Measurements from ENCODE around the gene HDAC4. TPM values are rescaled to one million over a fixed set of nuclear protein-coding genes. Genes with fewer than 3 reads are reported as not detected.

HDAC4 gene
- polyA plus RNA-seq, 1 donor = 20.2 TPM

DNA sequence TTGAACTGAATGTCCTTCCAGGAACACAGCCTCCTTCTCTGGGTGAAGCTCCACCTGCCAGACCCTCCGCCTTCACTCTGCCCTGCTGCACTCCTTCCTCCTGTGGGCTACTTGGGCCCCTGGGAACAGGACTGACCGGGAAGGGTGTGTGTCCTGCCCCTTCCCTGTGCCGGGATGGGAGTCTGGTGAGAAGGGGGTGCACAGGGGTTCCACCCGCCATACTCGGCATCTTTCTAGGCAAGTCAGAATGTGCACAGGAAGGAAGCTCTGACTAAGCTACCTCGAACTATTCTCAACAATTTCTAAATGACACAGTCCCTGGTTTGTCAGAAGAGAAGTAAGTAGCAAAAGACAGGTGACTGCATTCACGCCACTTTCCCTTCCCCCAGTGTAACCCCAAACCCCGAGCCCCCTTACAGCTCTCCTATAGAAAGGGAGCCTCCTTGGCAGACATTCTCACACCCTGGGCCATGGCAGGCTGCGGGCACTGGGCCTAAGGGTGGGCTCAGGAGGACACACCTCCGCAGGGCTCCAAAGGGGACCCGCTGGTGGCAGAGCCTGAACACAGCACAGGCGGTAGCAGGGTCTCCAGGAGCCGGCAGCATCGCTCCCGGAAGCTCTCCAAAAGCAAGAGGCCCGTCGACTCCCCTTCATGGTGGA, 184.1 kb downstream of the HDAC4 start:
- DNase-seq = no peak

DNA sequence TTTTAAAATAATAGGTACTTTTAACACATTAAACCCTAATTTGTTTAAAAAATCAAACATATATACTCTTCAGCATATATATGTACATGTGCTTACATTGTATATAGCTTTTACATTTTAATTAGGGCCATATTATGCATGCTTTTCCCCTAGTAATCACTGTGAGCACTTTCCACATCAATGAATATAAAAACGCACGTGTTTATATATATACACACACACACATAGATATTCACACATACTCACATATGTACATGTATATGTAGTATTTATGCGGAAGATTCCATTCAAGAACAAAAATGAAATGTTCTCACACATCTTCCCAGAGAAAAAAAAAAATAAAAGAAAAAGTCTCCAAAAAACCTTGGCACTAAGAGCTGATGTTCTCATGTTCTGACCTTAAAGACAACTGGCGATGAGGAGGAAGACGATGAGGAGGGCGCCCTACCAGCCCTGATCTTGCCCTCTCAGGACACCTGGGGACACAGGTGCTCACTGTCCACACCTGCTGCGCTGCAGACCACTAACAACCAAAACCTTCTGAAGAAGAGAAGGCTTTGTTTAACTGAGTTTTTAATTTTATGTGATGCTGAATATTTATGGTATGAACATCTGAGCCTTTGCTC, 184.7 kb downstream of the HDAC4 start:
- no peak for DNase-seq

DNA sequence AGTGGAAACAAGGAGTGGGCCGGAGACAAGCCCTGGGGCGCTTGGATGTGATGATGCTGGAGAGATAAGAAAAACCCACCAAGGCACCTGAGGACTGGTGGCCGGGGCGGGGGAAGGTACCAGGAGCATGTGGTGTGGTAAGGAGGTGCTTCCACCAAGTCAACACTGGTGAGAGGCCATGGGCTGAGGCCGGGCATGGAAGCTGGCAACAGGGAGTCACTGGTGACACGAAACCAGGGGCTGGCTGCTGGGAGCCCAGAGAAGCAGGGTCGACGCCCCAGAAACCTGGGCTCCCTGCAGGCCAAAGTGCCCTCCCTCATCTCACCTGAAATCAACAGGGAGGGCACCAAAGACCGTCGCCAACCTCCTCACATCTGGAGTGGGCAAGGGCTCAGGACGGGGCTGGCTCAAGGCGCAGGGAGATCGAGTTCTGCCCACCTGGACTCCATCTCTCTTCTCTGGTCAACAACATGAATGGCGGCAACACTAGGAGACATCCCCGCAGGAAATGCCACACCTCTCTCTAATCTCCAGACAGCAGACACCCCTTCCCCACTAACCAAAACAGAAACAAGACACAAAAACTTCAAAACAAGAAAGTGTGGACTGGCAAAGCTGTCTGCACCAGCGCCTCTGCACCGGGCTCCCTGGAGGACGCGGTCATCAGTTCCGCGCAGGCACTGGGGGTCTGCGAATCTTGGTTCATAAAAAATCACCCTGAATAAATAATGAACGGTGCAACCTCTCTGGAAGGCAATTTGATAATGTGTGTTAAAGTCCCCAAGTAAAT, 185.5 kb downstream of the HDAC4 start:
- DNase-seq = no peak

DNA sequence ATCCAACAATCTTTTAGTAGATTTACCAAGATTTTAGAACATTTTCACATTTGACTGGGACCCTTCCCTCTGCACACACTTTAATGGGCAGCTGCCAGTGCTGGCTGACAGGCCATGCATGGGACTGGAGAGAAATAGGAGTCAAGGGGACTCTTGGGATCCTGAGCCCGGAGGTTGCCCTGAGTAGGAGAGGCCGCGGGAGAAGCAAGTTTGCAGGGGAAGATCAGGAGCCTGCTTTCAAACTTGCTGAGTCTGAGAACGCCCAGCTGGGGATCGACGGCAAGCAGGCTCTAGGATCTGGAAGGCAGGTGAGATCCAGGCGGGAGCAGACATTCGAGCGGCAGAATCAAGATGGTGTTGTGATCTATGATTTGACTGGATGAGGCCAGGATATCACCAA, 186.1 kb downstream of the HDAC4 start:
- DNase-seq = no peak

DNA sequence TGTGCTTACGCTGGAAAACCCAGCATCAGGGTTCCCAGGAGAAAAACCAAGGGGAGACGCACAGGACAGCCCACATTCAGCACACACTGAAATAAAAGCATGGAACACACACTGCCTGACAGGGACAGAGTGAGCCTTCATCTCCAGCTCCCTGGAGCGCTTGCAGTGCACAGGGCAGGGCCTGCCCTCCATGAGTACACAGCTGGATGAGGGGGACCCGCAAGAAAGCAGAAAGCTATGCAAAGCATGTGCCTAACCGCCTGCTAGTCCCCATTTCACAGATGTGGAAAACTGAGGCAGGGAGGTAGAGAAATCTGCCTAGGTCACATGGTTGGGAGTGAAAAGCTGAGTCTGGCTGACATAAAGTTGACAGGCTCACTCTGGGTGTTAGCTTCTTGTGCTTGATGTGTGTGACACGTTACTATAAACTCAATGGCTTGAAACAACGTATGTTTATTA, 187.1 kb downstream of the HDAC4 start:
- DNase-seq = no peak

DNA sequence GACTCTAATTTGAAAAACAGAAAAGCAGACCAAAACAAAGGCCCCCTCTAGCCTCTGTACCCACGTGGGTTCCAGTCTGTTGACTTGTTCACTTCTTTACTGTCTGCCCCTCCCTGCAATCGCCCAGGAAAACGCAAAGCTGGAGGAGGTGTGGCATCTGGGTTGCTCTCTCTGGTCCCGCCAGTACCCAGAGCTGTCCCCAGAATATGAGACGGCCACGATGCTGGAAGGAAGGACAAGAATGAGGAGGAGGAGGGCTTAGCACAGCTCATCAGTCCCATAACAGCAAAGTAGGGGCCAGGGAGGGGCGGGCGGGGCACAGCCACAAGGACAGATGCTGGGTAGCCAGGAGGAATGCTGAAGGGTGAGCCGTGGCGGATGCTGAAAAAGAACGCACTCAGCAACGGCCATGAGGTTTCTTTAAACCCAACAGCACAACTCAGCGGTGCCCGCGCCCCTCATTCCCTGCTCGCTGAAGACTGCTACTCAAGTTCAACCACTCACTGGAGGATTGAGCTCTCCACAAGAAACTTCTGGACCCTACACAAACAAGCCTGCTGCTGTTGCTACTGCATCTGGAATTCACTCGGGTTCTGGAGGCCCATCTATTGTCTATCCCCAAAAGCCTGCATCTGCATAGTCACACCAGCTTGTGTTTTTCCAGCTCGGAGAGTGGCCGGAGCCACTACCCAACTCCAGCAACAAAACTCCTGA, 187.7 kb downstream of the HDAC4 start:
- no peak for DNase-seq

DNA sequence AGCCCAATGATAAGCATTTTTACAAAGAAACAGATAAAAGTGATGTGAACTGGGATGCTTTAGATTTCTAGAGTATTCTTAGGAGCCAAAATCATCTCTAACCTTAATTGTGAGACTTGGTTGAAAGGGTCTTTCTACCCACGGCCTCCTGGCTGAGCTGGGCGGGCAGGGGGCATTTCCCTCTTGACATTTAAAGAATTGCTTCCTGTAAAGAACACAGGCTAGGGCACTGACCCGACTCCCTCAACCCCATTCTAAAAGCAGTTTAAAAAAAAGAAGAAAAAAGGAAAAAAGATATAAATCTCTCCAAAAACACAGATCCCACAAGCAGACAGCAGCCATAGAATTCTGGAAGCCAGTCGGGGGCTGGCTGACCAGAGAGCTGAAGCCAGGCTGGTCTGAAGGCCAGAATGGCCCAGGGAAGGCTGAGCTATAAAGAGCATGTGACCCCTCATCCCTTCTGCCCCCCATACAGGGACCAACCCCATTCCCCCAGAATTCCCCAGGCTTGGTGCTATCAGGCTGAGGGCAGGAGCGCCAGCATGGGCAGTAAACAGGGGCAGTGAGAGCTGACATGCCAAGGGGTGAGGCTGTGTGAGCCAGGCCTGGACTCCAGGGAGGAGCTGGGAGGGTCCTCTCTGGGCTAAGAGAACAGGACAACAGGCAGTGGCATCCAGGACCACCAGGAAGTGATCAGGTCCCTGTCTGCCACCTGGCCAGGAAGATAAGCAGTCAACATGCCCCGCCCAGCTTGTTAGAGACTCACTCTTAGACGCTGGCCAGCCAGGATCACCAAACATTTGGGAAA, 188.5 kb downstream of the HDAC4 start:
- no peak for DNase-seq

DNA sequence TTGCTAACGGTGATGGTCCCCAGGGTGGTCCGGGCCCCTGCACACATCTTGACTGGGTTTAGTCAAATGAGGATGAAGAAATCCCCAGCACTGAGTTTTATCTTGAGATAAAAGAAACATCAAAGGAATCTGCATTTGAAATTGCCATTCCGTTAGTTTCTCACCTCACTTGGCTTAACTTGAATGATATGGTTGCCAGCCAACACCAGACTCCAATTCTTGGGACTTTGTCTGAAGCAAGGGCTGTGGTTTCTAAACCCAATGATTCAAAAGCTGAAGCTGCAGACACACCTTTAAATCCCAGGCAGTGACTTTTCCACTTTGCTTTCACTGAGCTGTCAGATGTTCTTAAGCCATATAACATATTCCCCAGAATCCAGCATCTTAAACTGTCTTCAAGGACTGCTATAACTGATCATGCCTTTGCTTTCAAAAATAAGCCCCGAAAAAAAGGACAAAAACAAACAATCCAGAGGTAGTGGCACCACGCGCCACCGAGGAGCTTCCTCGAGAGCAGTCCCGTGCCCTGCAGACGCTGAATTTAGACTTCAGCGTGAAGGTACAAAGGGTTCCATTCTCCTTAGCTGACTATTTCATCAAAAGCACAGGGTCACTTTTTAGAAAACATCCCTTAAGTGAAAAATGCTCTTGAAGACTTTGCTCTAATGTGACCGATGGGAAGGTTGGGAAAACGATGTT, 189.3 kb downstream of the HDAC4 start:
- no peak for DNase-seq

DNA sequence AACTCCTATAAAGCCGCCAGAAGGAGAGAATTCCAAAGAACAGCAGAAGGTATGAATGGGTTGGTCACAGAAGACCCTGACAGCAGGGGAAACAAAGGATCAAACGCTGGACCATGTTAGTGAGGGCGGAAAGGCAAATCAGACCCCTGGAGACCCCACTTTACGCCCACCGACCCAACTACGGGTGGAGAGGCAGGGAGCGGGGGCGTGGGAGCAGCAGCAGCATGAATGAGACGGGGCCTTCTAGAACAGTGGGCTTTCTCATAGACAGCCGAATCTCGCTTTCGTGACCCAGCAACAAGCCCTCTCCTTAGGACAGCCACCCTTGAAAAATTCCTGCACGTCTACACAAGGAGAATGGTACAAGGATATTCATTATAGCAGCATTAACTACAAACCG, 191.0 kb downstream of the HDAC4 start:
- no peak for DNase-seq

DNA sequence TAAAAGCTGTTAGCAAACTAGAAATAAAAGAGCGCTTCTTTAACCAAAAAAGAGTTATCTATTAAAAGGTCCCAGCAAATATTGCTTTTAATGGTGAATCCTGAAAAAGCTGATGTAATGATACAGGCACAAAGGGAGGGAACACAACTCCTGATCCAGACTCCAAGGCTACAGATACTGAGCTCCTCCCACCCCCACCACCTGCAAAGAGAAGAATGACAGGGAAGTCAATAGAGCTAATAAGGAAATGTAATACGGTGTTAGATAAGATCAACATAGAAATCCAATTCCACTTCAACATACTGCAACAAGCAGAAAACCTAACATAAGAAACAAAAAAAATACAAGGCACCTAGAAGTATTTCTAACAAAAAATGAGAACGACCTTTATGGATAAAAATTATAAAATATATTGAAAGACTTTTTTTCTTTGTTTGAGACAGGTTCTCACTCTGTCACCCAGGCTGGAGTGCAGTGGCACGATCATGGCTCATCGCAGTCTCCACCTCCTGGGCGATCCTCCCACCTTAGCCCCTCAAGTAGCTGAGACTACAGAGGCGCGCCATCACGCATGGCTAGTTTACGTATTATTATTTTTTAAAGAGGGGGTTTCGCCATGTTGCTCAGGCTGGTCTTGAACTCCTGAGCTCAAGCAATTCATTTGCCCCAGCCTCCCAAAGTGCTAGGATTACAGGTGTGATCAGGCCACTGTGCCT, 192.2 kb downstream of the HDAC4 start:
- DNase-seq = no peak

DNA sequence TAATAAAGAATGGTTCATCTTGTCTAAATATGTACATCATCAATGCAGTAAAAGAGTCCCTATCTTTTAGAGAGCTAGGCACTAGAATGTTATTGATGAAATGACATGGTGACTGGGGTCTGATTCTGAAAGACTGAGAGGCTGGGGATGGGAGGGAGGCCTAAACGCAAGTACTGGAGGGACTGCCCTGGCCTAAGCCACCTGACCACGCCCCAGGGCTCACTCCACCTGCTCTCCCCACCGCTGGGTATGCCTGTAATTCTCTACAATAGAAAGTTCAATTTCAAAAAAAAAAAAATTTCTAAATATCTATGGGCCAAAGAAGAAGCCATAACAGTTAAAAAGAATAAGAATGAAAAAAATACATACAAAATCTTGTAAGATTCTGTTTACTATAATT, 194.0 kb downstream of the HDAC4 start:
- no peak for DNase-seq

DNA sequence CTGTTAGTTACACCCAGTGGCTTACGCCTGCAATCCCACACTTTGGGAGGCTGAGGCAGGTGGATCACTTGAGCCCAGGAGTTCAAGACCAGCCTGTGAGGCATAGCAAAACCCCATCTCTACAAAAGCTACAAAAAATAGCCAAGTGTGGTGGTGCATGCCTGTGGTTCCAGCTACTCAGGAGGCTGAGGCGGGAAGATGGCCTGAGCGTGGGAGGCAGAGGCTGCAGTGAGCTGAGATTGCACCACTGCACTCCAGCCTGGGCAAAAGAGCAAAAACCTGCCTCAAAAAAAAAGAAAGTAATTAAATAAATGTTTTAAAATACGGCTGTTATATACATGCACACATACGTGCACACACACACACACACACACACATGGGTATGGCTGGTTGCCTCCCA, 194.8 kb downstream of the HDAC4 start:
- DNase-seq = no peak

DNA sequence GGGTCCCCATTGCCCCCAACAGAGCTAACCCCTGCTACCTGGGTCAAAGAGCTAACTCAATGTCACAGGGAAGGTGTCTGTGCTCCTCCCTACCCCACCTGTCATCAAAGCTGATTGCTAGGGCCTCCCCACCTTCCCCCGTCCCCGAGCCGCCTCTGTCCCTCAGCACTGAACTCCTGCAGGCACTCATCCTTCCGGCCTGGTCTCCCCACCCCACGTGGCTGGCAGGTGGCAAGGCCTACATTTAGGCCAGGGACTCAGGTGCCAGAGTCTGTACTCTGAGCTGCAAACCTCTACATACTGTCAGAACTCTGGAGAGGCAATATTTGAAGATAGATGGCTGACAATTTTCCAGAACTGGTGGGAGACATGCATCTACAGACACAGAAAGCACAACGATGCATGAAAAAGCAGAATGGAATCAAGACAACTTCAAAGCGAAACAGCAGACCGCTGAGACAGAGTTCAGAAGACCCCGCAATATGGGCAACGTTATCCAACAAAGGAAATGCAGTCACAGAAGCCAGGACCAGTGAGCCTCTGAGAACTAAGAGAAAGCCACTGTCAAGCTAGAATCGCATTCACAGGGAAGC, 195.8 kb downstream of the HDAC4 start:
- DNase-seq = no peak

DNA sequence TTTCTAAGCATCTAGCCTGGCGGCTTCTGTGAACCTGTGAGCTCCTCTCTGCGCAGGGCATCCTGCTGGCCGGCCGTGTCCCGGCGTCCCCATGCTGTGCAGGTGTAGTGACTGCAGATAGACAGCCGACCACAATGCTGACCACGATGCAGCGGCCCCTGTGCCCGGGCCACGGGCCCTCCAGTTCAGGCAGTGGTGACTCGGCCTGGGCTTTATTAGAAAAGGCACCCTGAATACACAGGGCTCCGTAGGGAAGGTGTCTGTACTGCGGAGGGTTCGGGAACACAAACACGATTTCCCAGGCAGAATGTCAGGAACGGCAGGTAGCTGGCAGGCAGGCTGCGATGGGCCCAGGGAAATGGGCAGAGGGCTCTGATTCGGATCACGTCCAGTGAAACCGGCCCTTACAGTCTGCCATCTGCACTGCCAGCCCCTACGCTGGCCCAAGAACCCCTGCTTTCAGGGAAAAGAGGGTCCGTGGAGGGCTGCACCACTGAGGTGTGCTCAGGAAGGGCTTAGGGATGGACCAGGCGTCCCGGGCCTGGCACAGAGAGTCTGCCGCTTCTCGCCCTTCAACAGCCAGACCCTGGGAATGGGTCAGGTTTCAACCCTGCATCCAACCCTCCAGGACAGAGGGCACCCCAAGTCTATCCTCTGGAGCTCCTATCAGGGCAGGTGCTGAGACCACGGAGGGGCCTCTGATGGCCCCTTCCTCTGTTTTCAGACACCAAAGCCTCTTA, 196.5 kb downstream of the HDAC4 start:
- DNase-seq = no peak

DNA sequence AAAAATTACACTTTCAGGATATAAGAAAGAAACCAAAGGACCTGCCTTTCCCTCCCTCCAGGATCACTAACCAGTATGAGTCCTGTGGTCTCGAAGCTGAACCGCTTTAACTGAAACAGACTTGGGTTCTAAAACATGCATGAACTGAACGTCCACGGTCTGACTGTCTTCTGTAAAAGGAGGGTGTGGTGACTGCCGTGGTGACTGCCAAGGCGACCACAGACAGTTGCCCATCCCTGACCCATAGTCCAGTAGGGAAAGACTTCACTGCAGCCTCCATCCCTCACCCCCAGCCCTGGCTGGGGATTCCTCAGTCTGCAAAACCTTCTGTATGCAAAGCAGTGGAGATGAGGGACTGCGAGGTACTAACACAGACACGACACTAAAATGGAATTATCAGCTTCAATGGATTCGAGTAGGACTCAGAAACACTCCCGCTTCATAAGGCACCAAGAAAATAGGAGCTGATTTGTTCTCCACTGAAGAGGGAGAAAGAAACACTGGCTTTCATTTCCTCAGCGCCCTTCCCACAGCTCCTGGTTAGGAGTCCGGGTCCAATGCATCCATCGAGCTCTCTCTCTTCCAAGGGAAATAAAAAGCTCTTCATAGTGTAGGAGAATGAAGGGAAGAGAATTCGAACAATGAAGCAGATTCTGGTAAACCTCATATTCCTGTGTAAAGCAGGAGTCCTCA, 197.2 kb downstream of the HDAC4 start:
- no peak for DNase-seq

DNA sequence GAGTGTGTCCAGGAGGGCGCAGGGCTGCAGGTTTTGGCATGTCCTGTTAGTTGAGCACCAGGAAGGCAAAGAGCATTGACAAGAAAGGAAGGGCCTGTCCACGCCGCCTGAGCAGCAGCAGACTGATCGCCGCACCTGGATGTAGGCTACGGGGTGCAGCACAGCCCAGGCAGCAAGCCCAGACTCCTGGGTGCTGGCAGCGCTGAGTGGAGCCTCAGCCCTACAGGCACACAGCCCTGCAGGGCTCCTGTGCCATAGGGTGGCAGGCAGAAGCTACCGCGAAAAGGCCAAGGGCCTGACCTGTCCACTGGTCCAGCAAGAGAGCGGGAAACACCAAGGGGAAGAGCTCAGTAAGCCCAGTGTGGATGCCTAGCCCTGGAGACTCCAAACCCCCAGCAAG, 198.0 kb downstream of the HDAC4 start:
- DNase-seq = no peak

DNA sequence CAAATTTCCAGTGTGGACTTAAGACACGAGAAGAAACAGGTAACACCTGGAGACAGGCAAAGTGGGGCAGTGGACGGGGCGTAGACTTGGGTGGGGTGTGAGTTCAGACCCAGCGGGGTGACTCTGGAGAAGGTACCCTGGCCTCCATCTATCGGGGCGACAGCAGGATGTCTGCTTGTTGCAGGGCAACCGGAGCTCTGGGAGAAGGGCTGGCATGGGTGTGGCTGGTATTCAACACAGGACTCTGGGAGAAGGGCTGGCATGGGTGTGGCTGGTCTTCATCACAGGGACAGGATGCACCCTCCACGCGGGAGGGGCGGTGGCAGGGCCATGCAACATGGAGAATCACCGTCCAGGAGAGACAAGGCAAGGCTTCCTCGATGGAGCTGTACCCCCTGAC, 198.5 kb downstream of the HDAC4 start:
- DNase-seq = no peak

DNA sequence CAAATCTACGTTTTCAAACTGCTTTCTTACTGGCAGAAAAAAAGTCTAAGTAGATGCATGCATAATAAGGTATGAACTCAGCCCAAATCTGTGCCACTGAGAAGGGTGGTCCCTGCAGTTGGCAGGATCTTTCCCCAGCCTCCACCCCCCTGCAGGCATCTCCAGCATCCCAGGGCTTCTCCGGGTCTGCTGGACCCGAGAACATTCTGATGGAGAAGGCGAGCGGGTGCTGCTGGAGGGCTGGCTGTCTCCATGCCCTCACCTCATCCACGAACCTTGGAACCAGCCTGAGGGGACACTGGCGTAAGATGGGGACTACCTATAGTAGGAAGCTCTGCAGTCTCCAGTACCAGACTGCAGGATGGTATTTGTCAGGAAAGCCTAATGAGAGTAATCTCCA, 198.9 kb downstream of the HDAC4 start:
- DNase-seq = no peak

DNA sequence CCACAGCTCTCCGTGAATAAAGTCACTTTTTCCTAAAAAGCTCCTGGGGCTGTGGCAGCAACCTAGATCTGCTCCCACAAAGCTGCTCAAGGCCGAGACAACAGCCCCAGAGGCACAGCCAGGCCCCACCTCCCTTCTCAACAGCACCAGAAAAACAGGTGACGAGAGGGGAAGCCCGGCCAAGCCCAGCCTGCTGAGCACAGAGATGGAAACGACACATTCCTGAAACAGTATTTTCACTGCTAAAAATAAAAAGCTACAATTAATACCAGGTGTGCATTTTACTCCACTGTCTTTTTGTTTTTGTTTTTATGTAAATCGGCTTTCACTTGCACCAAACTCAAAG, 199.3 kb downstream of the HDAC4 start:
- peak; percentile 86 for DNase-seq

Data from hindlimb muscle (tissue), 1 donor.